Activated naive CD8-positive, alpha-beta T cell treated with anti-CD3 and anti-CD28 coated beads, Interleukin-2, amount 10 ng/mL, durations not matched to agents 7 days and 5 days (primary cell): ENCODE data around the gene KLHL35. TPM values are rescaled to one million over a fixed set of nuclear protein-coding genes. Genes with fewer than 3 reads are reported as not detected.
"Not testable (repeated sequence)": the region's sequence is repeated elsewhere in the genome, so short reads cannot be mapped to it uniquely, and the experiment has no call there.

ENCODE experiments used
- ATAC-seq: fragments of 150-1000 bp; cut with Tn5 transposase; one replicate; pipeline ENCODE4 v1.10.0; 2021; ENCODE audit warnings: low read depth, moderate library complexity
- POLR2A ChIA-PET: fragments of 350-600 bp; sonication (Branson Sonifier 250); formaldehyde crosslinking; loops from one replicate; lab custom pipeline; 2021; ENCODE audit warnings: antibody characterized with exemption; lab: Charles Lee
- DNase-seq: peaks from one replicate; pipeline ENCODE4 v3.0.0; 2021
- H3K27ac Mint-ChIP-seq: one replicate; pipeline ENCODE4 v1.8.0; 2022; ENCODE audit warnings: mild to moderate bottlenecking, mixed read lengths
- H3K27me3 Mint-ChIP-seq: one replicate; pipeline ENCODE4 v1.8.0; 2022; ENCODE audit warnings: mild to moderate bottlenecking, moderate library complexity, mixed read lengths
- H3K36me3 Mint-ChIP-seq: one replicate; pipeline ENCODE4 v1.8.0; 2021; ENCODE audit warnings: mild to moderate bottlenecking, mixed read lengths
- H3K4me1 Mint-ChIP-seq: one replicate; pipeline ENCODE4 v1.8.0; 2021; ENCODE audit warnings: mixed read lengths
- H3K4me3 Mint-ChIP-seq: one replicate; pipeline ENCODE4 v1.8.0; 2022; ENCODE audit warnings: mild to moderate bottlenecking, moderate library complexity, mixed read lengths
- H3K9me3 Mint-ChIP-seq: one replicate; pipeline ENCODE4 v1.8.0; 2021; ENCODE audit warnings: mixed read lengths
- total RNA-seq, 2 experiments: library from RNA; stranded (reverse); gene quantifications; one replicate each; pipeline ENCODE4 v1.2.3, GENCODE V29; 2021

KLHL35 gene
- total RNA-seq, 2 experiments from 2014 or later: 0.55 to 0.65 TPM

DNA sequence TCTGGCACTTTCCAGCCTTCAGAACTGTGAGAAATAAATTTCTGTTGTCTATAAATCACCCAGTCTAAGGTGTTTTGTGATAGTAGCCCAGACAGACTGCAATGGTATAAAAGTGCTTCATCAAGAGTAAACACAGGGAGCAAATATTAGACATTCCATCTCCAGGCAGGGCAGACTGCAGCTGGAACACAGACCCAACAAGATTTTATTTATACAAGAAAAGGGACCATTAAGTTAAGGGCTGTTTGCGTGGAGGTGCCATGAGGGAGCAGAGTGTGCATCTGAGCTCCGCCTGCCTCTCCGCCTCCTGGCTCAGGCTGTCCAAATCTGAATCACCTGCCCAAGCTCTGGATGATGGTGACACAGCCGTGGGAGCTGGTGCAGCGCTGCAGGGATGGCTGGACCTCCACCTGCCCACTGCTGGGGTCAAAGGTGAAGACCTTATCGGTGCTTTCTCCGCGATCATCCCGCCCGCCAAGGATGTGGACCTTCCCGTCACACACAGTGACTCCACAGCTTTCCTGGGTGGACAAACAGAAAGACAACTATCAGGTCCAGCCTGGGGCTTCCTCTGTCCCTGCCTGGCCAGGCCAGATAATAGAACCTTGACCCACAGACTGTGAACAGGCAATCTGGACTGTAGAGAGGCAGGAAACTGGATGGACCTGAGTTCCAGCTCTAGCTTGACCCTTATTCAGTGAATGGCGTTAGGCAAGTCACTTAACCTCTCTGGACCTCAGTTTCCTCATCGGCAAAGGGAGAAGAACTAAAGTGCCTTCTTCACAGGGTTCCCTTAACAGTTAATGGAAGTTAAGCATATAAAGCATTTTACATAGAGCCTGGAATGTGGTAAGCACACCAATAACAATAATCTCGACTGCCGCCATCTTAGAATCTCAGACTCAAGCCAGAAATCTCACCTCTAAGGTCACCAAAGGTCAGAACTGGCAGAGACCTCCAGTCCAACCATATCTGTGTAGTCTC lies 10.5 kb downstream of the KLHL35 start:
- ATAC-seq (no peak), DNase-seq (no peak)
- no peak overlapping the region for H3K4me3 Mint-ChIP-seq
- H3K9me3 Mint-ChIP-seq: no peaks in the 10 kb centered on the region
- no peak overlapping the region for H3K27ac Mint-ChIP-seq
- no peaks in the 10 kb centered on the region for H3K4me1 Mint-ChIP-seq
- POLR2A ChIA-PET: no interaction called here
- peaks cover 1% of the 10 kb centered on the region for H3K36me3 Mint-ChIP-seq
- peaks cover 4% of the 10 kb centered on the region for H3K27me3 Mint-ChIP-seq

DNA sequence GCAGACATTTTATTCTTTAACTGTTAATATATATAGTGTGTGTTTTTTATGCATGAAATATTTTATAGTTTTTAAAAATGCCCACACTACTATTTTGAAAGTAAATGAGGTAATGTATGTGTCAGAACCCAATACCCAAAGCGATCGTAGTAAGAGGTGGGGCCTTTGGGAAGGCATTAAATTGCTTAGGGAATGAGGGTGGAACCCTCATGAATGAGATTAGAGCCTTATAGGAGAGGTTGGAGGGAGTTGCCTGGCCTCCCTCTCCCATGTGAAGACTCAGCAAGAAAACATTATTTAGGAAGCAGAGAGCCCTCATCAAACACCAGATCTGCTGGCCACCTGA lies 11.1 kb downstream of the KLHL35 start:
- H3K4me3 Mint-ChIP-seq: no peak overlapping the region
- peaks cover 2% of the 10 kb centered on the region for H3K27me3 Mint-ChIP-seq
- no peak for ATAC-seq
- DNase-seq: no peak
- no peak overlapping the region for H3K27ac Mint-ChIP-seq
- H3K36me3 Mint-ChIP-seq: peaks cover 3% of the 10 kb centered on the region
- H3K4me1 Mint-ChIP-seq: no peaks in the 10 kb centered on the region
- H3K9me3 Mint-ChIP-seq: no peaks in the 10 kb centered on the region
- POLR2A ChIA-PET: no interaction called here

DNA sequence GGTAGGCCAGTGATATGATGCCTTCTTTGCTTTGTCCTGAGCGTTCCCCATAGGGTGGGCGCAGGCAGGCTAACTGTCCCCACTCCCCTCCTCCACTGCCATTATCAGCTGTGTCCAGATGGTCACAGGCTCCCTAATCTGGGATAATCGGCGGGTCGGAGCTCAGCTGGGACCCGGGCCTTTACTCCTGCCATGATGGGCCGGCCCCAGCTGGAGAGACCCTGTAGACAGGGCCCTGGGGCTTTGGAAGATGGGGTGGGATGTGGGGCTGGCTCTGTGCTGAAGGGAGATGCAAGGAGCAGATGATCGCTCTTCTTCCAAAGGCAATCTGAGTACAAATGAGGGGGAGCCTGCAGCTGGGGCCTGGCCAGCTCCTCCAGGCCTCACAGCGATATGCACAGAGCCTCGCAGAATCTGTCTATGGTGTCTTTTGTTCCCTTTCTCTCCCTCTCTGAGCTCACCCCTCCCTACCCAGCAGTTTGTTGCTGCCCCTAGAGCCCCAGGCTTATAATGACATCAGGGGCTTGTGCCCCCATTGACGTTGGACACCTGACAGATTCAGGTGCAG lies 11.9 kb downstream of the KLHL35 start:
- DNase-seq (no peak), ATAC-seq (no peak)
- Mint-ChIP-seq H3K36me3 (peaks cover 5% of the 10 kb centered on the region), H3K4me1 (no peaks in the 10 kb centered on the region), H3K27me3 (no peaks in the 10 kb centered on the region), H3K9me3 (no peaks in the 10 kb centered on the region), H3K4me3 (no peak overlapping the region), H3K27ac (no peak overlapping the region)
- POLR2A ChIA-PET: no interaction called here

DNA sequence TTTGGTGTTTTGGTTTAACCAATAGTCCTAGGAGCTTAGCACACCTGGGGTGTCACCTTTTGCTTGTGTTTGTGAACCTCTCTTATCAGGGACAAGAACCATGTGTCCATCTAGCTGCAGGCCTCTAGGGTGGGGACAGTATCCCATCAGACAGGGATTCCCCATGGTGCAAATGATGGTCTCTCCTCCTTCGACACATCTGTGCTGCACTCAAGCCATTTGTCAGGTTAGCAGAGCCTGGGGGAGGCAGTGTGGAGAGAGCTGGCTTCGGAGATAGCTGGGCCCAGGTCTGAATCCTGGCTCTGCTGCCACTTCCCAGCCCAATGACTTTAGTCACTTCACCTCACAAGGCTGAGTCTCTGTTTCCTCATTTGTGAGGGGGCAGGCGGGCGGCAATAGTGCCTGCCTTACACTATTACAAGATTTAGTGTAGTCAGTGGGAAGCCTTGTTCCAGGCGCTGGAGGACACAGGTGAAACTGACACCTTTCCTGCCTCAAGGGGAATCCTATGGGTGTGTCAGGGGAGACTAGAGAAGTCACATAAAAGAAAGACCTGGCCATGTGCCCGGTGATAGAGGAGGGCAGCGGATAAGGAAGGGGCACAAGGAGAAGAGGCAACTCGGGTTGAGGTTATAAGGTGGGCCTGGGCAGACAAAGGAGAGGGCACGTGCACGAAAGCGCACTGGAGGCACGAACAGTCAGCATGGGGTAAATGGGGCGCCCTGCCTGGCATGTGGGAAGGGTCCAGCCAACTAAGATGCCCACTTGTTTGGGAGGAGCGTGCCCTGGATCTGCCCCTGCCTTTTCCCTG lies 12.6 kb downstream of the KLHL35 start:
- Mint-ChIP-seq H3K27ac (no peak overlapping the region), H3K4me3 (no peak overlapping the region)

DNA sequence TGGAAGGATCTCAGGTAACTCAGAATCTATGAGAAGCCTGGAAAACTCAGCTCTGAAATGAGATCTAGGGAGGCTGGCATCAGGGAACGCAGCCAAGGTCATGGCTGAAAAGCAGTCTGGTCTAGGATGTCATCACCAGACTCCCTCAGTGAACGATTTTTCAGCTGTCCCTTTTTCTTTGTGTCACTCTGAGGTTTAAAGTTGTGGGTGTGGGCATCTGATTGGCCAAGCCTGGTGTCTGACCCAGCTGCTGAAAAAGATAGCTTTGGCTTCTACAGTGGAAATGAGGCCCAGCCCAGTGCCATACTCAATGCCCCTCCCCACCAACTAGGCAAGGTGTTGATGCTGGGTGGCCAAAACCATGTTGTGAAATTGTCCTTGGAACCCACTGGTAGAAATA lies 19.1 kb downstream of the KLHL35 start:
- H3K9me3 Mint-ChIP-seq: no peaks in the 10 kb centered on the region
- no peaks in the 10 kb centered on the region for H3K27me3 Mint-ChIP-seq
- no peak overlapping the region for H3K4me3 Mint-ChIP-seq
- POLR2A ChIA-PET: interaction anchor here (0.7 to 1.0 kb wide), 3 partner anchors 13 to 114 kb away, joined by 3 read pairs; no protein-coding TSS in a partner anchor
- peaks cover 8% of the 10 kb centered on the region for H3K36me3 Mint-ChIP-seq
- no peak overlapping the region for H3K27ac Mint-ChIP-seq
- DNase-seq: no peak
- no peaks in the 10 kb centered on the region for H3K4me1 Mint-ChIP-seq
- ATAC-seq: no peak

More for the DNA sequence above, 12.6 kb downstream of the KLHL35 start:
- POLR2A ChIA-PET: no interaction called here
- ATAC-seq (no peak), DNase-seq (no peak)
- no peaks in the 10 kb centered on the region for H3K27me3 Mint-ChIP-seq
- no peaks in the 10 kb centered on the region for H3K4me1 Mint-ChIP-seq
- H3K36me3 Mint-ChIP-seq: peaks cover 5% of the 10 kb centered on the region
- no peaks in the 10 kb centered on the region for H3K9me3 Mint-ChIP-seq

DNA sequence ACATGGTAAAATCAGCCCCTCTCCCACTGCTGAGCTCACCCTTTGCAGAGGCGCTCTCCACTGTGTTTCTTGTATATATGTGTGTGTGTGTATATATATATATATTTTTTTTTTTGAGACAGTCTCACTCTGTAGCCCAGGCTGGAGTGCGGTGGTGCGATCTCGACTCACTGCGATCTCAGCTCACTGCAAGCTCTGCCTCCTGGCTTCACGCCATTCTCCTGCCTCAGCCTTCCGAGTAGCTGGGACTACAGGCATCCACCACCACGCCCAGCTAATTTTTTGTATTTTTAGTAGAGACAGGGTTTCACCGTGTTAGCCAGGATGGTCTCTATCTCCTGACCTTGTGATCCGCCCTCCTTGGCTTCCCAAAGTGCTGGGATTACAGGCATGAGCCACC lies 19.9 kb downstream of the KLHL35 start:
- H3K27me3 Mint-ChIP-seq, H3K4me1 Mint-ChIP-seq, H3K4me3 Mint-ChIP-seq, H3K9me3 Mint-ChIP-seq, H3K36me3 Mint-ChIP-seq, ATAC-seq, DNase-seq, H3K27ac Mint-ChIP-seq, POLR2A ChIA-PET: not testable (repeated sequence)

DNA sequence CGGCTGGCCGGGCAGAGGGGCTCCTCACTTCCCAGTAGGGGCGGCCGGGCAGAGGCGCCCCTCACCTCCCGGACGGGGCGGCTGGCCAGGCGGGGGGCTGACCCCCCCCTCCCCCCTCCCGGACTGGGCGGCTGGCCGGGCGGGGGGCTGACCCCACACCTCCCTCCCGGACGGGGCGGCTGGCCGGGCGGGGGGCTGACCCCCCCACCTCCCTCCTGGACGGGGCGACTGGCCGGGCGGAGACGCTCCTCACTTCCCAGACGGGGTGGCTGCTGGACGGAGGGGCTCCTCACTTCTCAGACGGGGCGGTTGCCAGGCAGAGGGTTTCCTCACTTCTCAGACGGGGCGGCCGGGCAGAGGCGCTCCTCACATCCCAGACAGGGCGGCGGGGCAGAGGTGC lies 23.0 kb downstream of the KLHL35 start:
- H3K9me3 Mint-ChIP-seq, ATAC-seq, POLR2A ChIA-PET: not testable (repeated sequence)

DNA sequence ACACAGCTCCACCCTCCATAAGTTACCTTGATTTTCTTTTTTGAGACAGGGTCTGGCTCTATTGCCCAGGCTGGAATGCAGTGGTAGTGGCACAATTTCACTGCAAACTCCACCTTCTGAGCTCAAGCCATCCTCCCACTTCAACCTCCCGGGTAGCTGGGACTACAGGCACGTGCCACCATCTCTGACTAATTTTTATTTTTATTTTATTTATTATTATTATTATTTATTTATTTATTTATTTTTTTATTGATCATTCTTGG lies 24.1 kb downstream of the KLHL35 start:
- POLR2A ChIA-PET: interaction anchor here (0.6 to 1.3 kb wide), 2 partner anchors 9 to 114 kb away, joined by 3 to 5 read pairs; no protein-coding TSS in a partner anchor
- Mint-ChIP-seq H3K27ac (no peak overlapping the region), H3K9me3 (no peaks in the 10 kb centered on the region), H3K36me3 (peaks cover 25% of the 10 kb centered on the region), H3K4me1 (peaks cover 22% of the 10 kb centered on the region), H3K4me3 (no peak overlapping the region), H3K27me3 (no peaks in the 10 kb centered on the region)
- ATAC-seq (no peak), DNase-seq (no peak)

More for the DNA sequence above, 23.0 kb downstream of the KLHL35 start:
- not testable (repeated sequence) for DNase-seq, H3K27ac Mint-ChIP-seq, H3K27me3 Mint-ChIP-seq, H3K4me3 Mint-ChIP-seq
- Mint-ChIP-seq H3K36me3 (peaks cover 17% of the 10 kb centered on the region), H3K4me1 (peaks cover 15% of the 10 kb centered on the region)

DNA sequence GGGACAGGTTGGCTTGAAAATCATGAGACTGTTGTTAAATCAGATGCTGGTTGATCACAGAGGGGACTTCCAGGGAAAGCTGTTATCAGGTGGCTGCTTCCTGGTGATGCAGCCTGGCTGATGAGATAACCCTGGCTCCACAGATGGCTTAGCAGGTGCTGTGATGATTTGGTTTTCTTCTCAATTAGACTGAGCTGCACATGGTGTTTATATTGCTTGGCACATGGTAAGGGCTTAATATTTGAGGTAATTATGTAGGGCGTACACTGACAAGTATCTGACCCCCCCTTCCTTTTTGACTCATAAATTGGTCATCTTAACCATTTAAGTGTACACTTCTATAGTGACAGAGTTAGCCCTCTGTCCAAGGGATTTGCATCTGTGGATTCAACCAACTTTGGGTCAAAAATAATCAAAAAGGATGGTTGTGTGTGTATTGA lies 26.6 kb downstream of the KLHL35 start:
- peaks cover 46% of the 10 kb centered on the region for H3K4me1 Mint-ChIP-seq

DNA sequence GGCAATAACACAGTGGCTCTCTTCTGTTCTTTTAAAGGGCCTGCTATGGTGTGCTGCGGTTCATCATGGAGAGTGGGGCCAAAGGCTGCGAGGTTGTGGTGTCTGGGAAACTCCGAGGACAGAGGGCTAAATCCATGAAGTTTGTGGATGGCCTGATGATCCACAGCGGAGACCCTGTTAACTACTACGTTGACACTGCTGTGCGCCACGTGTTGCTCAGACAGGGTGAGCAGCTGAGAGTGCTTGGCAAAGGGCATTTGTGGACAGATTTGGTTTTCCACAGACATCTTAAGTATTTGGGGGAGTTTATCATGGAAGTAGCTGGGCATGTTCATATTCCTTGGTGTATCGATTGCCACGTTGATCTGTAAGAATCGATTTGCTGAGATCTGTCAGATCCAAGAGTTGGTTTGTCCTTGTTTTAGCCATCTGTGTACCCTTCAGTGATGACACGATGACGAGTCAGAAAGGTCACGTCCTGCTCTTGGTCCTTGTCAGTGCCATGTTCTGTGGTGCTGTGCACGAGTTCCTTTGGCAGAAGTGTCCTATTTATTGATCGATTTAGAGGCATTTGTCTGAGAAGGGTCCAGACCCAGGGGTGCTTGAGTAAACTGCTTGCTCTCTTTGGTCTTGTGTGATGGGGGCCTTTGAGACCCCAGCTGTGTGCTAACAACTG lies 28.9 kb downstream of the KLHL35 start:
- POLR2A ChIA-PET: no interaction called here
- Mint-ChIP-seq H3K9me3 (no peaks in the 10 kb centered on the region), H3K27me3 (no peaks in the 10 kb centered on the region), H3K36me3 (peaks cover 61% of the 10 kb centered on the region), H3K4me1 (peaks cover 54% of the 10 kb centered on the region), H3K4me3 (no peak overlapping the region), H3K27ac (peak overlapping the region; percentile 40)
- DNase-seq (no peak), ATAC-seq (no peak)

More for the DNA sequence above, 26.6 kb downstream of the KLHL35 start:
- Mint-ChIP-seq H3K9me3 (no peaks in the 10 kb centered on the region), H3K36me3 (peaks cover 44% of the 10 kb centered on the region), H3K4me3 (no peak overlapping the region), H3K27me3 (no peaks in the 10 kb centered on the region), H3K27ac (no peak overlapping the region)
- DNase-seq (no peak), ATAC-seq (no peak)
- POLR2A ChIA-PET: no interaction called here

DNA sequence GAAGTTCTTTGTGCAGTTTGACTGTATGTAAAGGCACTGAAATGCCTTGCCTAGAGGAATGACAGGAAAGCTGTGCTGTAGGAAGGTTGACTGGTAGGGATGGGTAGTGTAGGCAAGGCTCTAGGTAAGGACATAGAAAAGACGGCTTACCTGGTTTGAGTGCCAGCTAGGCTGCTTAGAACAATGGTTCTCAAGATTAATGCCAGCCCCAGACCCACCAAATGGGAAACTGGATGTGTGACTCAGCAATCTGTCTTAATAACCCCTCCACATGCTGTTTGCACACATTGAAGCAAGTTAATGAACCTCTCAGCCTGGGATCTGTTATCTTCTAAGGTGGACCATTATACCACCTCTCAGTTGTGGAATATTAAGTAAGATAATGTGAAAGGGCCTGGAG lies 30.0 kb downstream of the KLHL35 start:
- H3K4me1 Mint-ChIP-seq: peaks cover 58% of the 10 kb centered on the region
- DNase-seq (no peak), ATAC-seq (no peak)
- H3K9me3 Mint-ChIP-seq: no peaks in the 10 kb centered on the region
- peaks cover 60% of the 10 kb centered on the region for H3K36me3 Mint-ChIP-seq
- peak overlapping the region; percentile 91 for H3K4me3 Mint-ChIP-seq
- POLR2A ChIA-PET: interaction anchor here (0.9 kb wide), 1 partner anchor 131 kb away, joined by 3 read pairs; no protein-coding TSS in a partner anchor
- H3K27me3 Mint-ChIP-seq: no peaks in the 10 kb centered on the region
- no peak overlapping the region for H3K27ac Mint-ChIP-seq

DNA sequence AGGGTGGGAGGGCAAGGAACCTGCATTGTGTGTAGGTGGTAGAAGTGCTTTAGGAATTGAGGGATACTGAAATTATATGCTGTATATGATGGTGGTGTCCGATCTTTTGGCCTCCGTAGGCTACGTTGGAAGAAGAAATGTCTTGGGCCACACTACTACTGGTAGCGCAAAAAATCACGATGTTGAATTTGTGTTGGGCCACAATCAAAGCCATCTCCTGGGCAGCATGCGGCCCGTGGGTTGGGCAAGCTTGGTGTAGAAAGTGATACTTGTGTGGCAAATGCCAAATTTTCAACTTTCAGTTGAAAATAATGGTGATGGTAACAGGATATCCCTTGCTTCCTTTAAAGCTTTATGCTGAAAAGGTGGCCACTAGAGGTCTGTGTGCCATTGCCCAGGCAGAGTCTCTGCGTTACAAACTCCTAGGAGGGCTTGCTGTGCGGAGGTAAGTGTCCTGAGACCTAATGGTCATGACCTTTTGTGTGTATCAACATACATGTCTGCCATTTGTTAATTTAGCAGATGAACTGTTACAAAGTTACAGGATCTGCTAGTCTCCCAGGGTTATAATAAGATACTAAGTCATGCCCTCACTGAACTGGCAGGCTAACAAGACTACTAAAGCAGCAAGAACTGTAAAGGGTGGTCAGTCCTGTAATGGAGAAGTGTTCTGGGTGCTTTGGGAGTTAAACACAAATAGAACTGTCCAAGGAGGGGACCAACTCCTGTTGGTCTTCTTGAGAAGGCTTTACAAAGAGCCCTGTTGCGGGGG lies 30.8 kb downstream of the KLHL35 start:
- Mint-ChIP-seq H3K27ac (peak overlapping the region; percentile 64), H3K36me3 (peaks cover 56% of the 10 kb centered on the region), H3K4me3 (peak overlapping the region; percentile 91), H3K4me1 (peaks cover 58% of the 10 kb centered on the region), H3K9me3 (no peaks in the 10 kb centered on the region), H3K27me3 (no peaks in the 10 kb centered on the region)
- ATAC-seq (no peak), DNase-seq (no peak)
- POLR2A ChIA-PET: interaction anchor here (0.9 kb wide), 1 partner anchor 132 kb away, joined by 3 read pairs; no protein-coding TSS in a partner anchor
